Stimulated activated CD8-positive, alpha-beta memory T cell treated with anti-CD3 and anti-CD28 coated beads, Interleukin-2, amount 100 ng/mL, for 1 hour (primary cell): ENCODE data around the gene ABCA13.

ENCODE experiments used
- DNase-seq, 2 donors: peaks; one replicate each; pipeline ENCODE4 v3.0.0-alpha.2; 2020; ENCODE audit warnings: low read depth in 2 of 2

ABCA13 gene

GRCh38 chr7:48511080-48511479 lies 339.8 kb downstream of the ABCA13 start:
- DNase-seq = no peak

GRCh38 chr7:48512892-48513291 lies 341.6 kb downstream of the ABCA13 start:
- no peak for DNase-seq

GRCh38 chr7:48515171-48515570 lies 343.9 kb downstream of the ABCA13 start:
- no peak for DNase-seq

GRCh38 chr7:48518092-48518491 lies 346.8 kb downstream of the ABCA13 start:
- DNase-seq = no peak

- no peak for DNase-seq
These were observed 351.4 kb downstream of the ABCA13 start for GRCh38 chr7:48522692-48523091.

GRCh38 chr7:48525736-48526732 lies 354.8 kb downstream of the ABCA13 start:
- DNase-seq = no peak

- no peak for DNase-seq
These were observed 357.4 kb downstream of the ABCA13 start for GRCh38 chr7:48528646-48529045.

GRCh38 chr7:48537561-48537960 lies 366.3 kb downstream of the ABCA13 start:
- DNase-seq = no peak

- no peak for DNase-seq
These were observed 369.5 kb downstream of the ABCA13 start for GRCh38 chr7:48540746-48541145.

GRCh38 chr7:48548667-48549066 lies 377.4 kb downstream of the ABCA13 start:
- DNase-seq = no peak

- no peak for DNase-seq
These were observed 380.4 kb downstream of the ABCA13 start for GRCh38 chr7:48551652-48552051.

- no peak for DNase-seq
These were observed 392.1 kb downstream of the ABCA13 start for GRCh38 chr7:48563334-48563733.

GRCh38 chr7:48575516-48575915 lies 404.3 kb downstream of the ABCA13 start:
- DNase-seq = no peak

- no peak for DNase-seq
These were observed 416.2 kb downstream of the ABCA13 start for GRCh38 chr7:48587475-48587874.

GRCh38 chr7:48594349-48594748 lies 423.1 kb downstream of the ABCA13 start:
- no peak for DNase-seq

- no peak for DNase-seq
These were observed 424.5 kb downstream of the ABCA13 start for GRCh38 chr7:48595756-48596155.

GRCh38 chr7:48610705-48611104 lies 439.4 kb downstream of the ABCA13 start:
- DNase-seq = no peak

GRCh38 chr7:48611993-48612392 lies 440.7 kb downstream of the ABCA13 start:
- no peak for DNase-seq

GRCh38 chr7:48617508-48617907 lies 446.2 kb downstream of the ABCA13 start:
- no peak for DNase-seq

GRCh38 chr7:48617993-48618392 lies 446.7 kb downstream of the ABCA13 start:
- no peak for DNase-seq

- DNase-seq = no peak
These were observed 449.8 kb downstream of the ABCA13 start for GRCh38 chr7:48621076-48621475.

GRCh38 chr7:48627164-48627563 lies 455.9 kb downstream of the ABCA13 start:
- DNase-seq = no peak

- DNase-seq = no peak
These were observed 457.6 kb downstream of the ABCA13 start for GRCh38 chr7:48628793-48629349.
